Stimulated activated CD4-positive, alpha-beta T cell treated with anti-CD3 and anti-CD28 coated beads, Interleukin-2, amount 100 ng/mL, for 24 hours (primary cell): ENCODE results near the gene KIAA1755.
A peak's percentile ranks its signal among the peaks of the same experiment; 100 is the strongest.

Source experiments
- DNase-seq, 2 donors: peaks; one replicate each; pipeline ENCODE4 v3.0.0-alpha.2; 2020

KIAA1755 gene

GRCh38 chr20:38231531-38232121 is 28.9 kb downstream of the KIAA1755 start:
- DNase-seq, result no peak

GRCh38 chr20:38230957-38231526 is 29.5 kb downstream of the KIAA1755 start:
- no peak for DNase-seq

GRCh38 chr20:38230253-38230551 is 30.3 kb downstream of the KIAA1755 start:
- DNase-seq, result no peak

- DNase-seq, result no peak
Observed at GRCh38 chr20:38229376-38230252, 30.9 kb downstream of the KIAA1755 start.

- DNase-seq, result no peak
Observed at GRCh38 chr20:38228436-38228835, 32.1 kb downstream of the KIAA1755 start.

- DNase-seq, result no peak
Observed at GRCh38 chr20:38227420-38228360, 32.8 kb downstream of the KIAA1755 start.

GRCh38 chr20:38226553-38226952 is 34.0 kb downstream of the KIAA1755 start:
- DNase-seq, result no peak

- DNase-seq, result no peak
Observed at GRCh38 chr20:38225900-38226263, 34.7 kb downstream of the KIAA1755 start.

- no peak for DNase-seq
Observed at GRCh38 chr20:38225240-38225899, 35.2 kb downstream of the KIAA1755 start.

GRCh38 chr20:38224531-38224930 is 36.0 kb downstream of the KIAA1755 start:
- DNase-seq, result no peak

GRCh38 chr20:38223743-38224100 is 36.8 kb downstream of the KIAA1755 start:
- DNase-seq, result no peak

GRCh38 chr20:38222923-38223742 is 37.4 kb downstream of the KIAA1755 start:
- DNase-seq, result no peak

GRCh38 chr20:38222231-38222922 is 38.2 kb downstream of the KIAA1755 start:
- DNase-seq, result peak; percentile 69 to 75

GRCh38 chr20:38221119-38221589 is 39.4 kb downstream of the KIAA1755 start:
- DNase-seq, result peak; percentile 78 to 81

- no peak for DNase-seq
Observed at GRCh38 chr20:38220587-38221118, 39.9 kb downstream of the KIAA1755 start.

GRCh38 chr20:38219006-38219950 is 41.3 kb downstream of the KIAA1755 start:
- DNase-seq, result no peak

- DNase-seq, result no peak
Observed at GRCh38 chr20:38218566-38218885, 42.0 kb downstream of the KIAA1755 start.

- DNase-seq, result no peak
Observed at GRCh38 chr20:38217791-38218565, 42.6 kb downstream of the KIAA1755 start.
